ENCODE measurements around the gene KCNB1. TPM values are rescaled to one million over a fixed set of nuclear protein-coding genes. Genes with fewer than 3 reads are reported as not detected.

Gene KCNB1
- polyA plus RNA-seq, 4 donors = 0.38 to 1.2 TPM; not detected in 2

DNA sequence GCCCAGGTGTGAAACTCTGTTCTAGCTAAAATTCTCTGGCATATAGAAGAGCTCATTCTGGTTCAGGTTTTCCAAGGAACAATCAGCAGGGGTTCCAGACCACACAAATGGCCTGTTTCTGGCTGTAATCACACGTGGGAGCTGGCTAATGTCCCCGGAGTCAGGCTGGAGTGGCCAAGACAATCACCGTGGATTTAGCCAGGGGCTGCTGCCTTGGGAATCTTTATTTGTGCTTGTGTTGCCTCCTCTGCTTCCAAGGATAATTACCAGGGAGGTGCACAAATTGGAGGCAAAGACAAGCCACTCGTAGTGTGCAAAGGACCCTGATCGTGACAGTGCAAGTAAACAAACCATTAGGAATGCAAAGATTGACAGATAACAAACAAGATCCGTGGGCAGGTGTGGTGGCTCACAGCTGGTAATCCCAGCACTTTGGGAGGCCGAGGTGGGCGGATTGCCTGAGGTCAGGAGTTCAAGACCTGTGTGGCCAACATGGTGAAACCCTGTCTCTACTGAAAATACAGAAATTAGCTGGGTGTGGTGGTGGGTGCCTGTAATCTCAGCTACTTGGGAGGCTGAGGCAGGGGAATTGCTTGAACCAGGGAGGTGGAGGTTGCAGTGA, 77.3 kb downstream of the KCNB1 start:
- Histone ChIP-seq H3K27ac (ENCODE audit: low read depth in 1 of 3, low read length in 2 of 3) (no peak overlapping the region), H3K36me3 (ENCODE audit: control insufficient read depth in 3 of 3, insufficient read depth in 2 of 3, low read depth in 1 of 3, low read length in 3 of 3) (no peaks in the 10 kb centered on the region), H3K9me3 (ENCODE audit: control insufficient read depth in 2 of 2, insufficient read depth in 1 of 2, low read depth in 1 of 2, low read length in 1 of 2) (peaks cover 0 to 4% of the 10 kb centered on the region in 2 donors), H3K27me3 (ENCODE audit: control insufficient read depth in 3 of 3, insufficient read depth in 3 of 3, low read length in 3 of 3) (peaks cover 0 to 6% (median 0%) of the 10 kb centered on the region in 3 donors), H3K4me1 (ENCODE audit: control insufficient read depth in 3 of 3, insufficient read depth in 2 of 3, low read depth in 1 of 3, low read length in 2 of 3) (no peaks in the 10 kb centered on the region), H3K4me3 (ENCODE audit: low read depth in 1 of 3, low read length in 3 of 3) (no peak overlapping the region)
- no peak for FAIRE-seq
- WGBS, 3 donors = 9 to 35% (median 19%) methylated on average over 8 of the region's 8 CpGs
- DNase-seq = no peak

DNA sequence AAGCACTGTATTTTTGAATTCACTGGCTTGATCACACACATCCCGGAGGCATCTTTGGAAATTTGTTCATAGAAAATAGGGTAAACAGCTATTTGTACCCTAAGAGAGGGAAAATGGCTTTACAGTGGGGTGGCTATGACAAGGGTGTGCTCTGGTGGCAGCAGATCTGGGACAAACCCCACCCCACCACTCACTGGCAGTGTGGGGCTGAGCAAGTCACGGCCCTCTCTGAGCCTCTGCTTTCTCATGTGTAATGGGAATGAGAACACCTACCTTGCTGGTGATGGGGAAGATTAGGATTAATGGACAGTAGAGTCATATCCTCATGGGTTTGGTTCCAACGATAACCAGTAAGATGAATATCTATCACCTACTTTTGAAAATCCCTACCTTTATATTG, 78.0 kb downstream of the KCNB1 start:
- Histone ChIP-seq H3K4me1 (ENCODE audit: control insufficient read depth in 3 of 3, insufficient read depth in 2 of 3, low read depth in 1 of 3, low read length in 2 of 3) (no peaks in the 10 kb centered on the region), H3K27ac (ENCODE audit: low read depth in 1 of 3, low read length in 2 of 3) (no peak overlapping the region), H3K36me3 (ENCODE audit: control insufficient read depth in 3 of 3, insufficient read depth in 2 of 3, low read depth in 1 of 3, low read length in 3 of 3) (no peaks in the 10 kb centered on the region), H3K27me3 (ENCODE audit: control insufficient read depth in 3 of 3, insufficient read depth in 3 of 3, low read length in 3 of 3) (peaks cover 0 to 6% (median 0%) of the 10 kb centered on the region in 3 donors), H3K9me3 (ENCODE audit: control insufficient read depth in 2 of 2, insufficient read depth in 1 of 2, low read depth in 1 of 2, low read length in 1 of 2) (peaks cover 0 to 4% of the 10 kb centered on the region in 2 donors), H3K4me3 (ENCODE audit: low read depth in 1 of 3, low read length in 3 of 3) (no peak overlapping the region)
- 84 to 93% (median 90%) methylated on average over 3 of the region's 3 CpGs for WGBS, 3 donors
- DNase-seq = no peak
- no peak for FAIRE-seq

DNA sequence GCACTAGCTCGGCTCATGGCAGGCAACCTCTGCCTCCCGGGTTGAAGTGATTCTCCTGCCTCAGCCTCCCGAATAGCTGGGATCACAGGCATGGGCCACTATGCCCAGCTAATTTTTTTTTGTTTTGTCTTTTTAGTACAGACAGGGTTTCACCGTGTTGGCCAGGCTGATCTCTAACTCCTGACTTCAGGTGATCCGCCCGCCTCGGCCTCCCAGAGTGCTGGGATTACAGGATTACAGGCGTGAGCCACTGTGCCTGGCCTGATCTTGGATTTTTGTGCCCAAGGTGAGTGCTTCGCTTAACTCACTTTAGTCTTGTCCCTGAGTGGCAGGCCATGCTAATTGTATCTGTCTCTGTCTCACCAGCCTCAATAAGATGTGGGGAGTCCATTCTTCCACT, 78.6 kb downstream of the KCNB1 start:
- FAIRE-seq (no peak), DNase-seq (no peak)
- H3K36me3 ChIP-seq (ENCODE audit: control insufficient read depth in 3 of 3, insufficient read depth in 2 of 3, low read depth in 1 of 3, low read length in 3 of 3) = no peaks in the 10 kb centered on the region
- no peak overlapping the region for H3K4me3 ChIP-seq (ENCODE audit: low read depth in 1 of 3, low read length in 3 of 3)
- 84 to 92% (median 87%) methylated on average over 8 to 9 of the region's 9 CpGs for WGBS, 3 donors
- peaks cover 0 to 4% of the 10 kb centered on the region in 2 donors for H3K9me3 ChIP-seq (ENCODE audit: control insufficient read depth in 2 of 2, insufficient read depth in 1 of 2, low read depth in 1 of 2, low read length in 1 of 2)
- H3K27ac ChIP-seq (ENCODE audit: low read depth in 1 of 3, low read length in 2 of 3) = no peak overlapping the region
- H3K27me3 ChIP-seq (ENCODE audit: control insufficient read depth in 3 of 3, insufficient read depth in 3 of 3, low read length in 3 of 3) = peaks cover 0 to 6% (median 0%) of the 10 kb centered on the region in 3 donors
- H3K4me1 ChIP-seq (ENCODE audit: control insufficient read depth in 3 of 3, insufficient read depth in 2 of 3, low read depth in 1 of 3, low read length in 2 of 3) = no peaks in the 10 kb centered on the region

DNA sequence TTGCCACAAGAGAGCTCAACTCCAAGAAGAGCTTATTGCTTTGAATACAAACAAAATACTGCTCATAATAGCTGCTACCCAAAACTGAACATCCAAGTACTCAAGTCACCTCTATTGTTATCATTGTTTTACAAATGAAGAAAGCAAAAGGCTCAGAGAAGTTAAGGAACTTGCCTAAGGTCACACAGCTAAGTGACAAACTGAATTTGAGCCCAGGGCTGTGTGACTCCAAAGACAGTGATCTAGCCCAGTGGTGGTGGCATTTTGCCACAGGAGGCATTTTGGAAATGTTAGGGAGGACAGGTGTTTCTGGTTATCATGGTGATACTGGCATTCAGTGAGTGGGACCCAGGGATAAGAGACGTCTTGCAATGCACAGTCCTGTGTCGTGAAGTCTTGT, 79.5 kb downstream of the KCNB1 start:
- DNase-seq = no peak
- Histone ChIP-seq H3K4me3 (ENCODE audit: low read depth in 1 of 3, low read length in 3 of 3) (no peak overlapping the region), H3K27ac (ENCODE audit: low read depth in 1 of 3, low read length in 2 of 3) (no peak overlapping the region), H3K4me1 (ENCODE audit: control insufficient read depth in 3 of 3, insufficient read depth in 2 of 3, low read depth in 1 of 3, low read length in 2 of 3) (no peaks in the 10 kb centered on the region), H3K36me3 (ENCODE audit: control insufficient read depth in 3 of 3, insufficient read depth in 2 of 3, low read depth in 1 of 3, low read length in 3 of 3) (no peaks in the 10 kb centered on the region), H3K9me3 (ENCODE audit: control insufficient read depth in 2 of 2, insufficient read depth in 1 of 2, low read depth in 1 of 2, low read length in 1 of 2) (peaks cover 0 to 4% of the 10 kb centered on the region in 2 donors), H3K27me3 (ENCODE audit: control insufficient read depth in 3 of 3, insufficient read depth in 3 of 3, low read length in 3 of 3) (peaks cover 0 to 6% (median 0%) of the 10 kb centered on the region in 3 donors)
- FAIRE-seq = no peak
- 77 to 95% (median 89%) methylated on average over 2 of the region's 2 CpGs for WGBS, 3 donors

DNA sequence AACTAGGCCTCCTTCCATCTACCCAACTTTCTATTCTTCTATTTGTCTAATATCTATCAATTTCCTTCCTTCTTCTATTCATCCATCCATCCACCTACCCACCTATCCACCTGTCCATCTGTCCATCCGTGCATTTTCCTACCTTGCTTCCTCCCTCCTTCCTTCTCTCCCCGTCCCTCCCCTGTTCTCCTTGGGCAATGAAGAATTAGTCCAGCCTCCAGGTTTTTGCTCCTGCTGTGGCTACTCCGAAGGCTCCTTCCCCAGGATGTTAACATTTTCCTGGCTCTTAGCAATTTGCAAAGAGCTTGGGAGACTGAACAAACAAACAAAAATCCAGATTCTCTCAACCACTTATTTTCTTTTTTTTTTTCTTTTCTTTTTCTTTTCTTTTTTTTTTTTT, 81.6 kb downstream of the KCNB1 start:
- Histone ChIP-seq H3K27ac (ENCODE audit: low read depth in 1 of 3, low read length in 2 of 3) (peak overlapping the region in 1 of 3 donors; percentile 62), H3K4me1 (ENCODE audit: control insufficient read depth in 3 of 3, insufficient read depth in 2 of 3, low read depth in 1 of 3, low read length in 2 of 3) (no peaks in the 10 kb centered on the region), H3K4me3 (ENCODE audit: low read depth in 1 of 3, low read length in 3 of 3) (no peak overlapping the region), H3K9me3 (ENCODE audit: control insufficient read depth in 2 of 2, insufficient read depth in 1 of 2, low read depth in 1 of 2, low read length in 1 of 2) (peaks cover 0 to 4% of the 10 kb centered on the region in 2 donors), H3K27me3 (ENCODE audit: control insufficient read depth in 3 of 3, insufficient read depth in 3 of 3, low read length in 3 of 3) (peaks cover 0 to 3% (median 0%) of the 10 kb centered on the region in 3 donors), H3K36me3 (ENCODE audit: control insufficient read depth in 3 of 3, insufficient read depth in 2 of 3, low read depth in 1 of 3, low read length in 3 of 3) (no peaks in the 10 kb centered on the region)
- WGBS, 3 donors = 37 to 52% (median 48%) methylated on average over 3 of the region's 3 CpGs
- DNase-seq (peak in 1 of 2 donors; percentile 17), FAIRE-seq (no peak)

DNA sequence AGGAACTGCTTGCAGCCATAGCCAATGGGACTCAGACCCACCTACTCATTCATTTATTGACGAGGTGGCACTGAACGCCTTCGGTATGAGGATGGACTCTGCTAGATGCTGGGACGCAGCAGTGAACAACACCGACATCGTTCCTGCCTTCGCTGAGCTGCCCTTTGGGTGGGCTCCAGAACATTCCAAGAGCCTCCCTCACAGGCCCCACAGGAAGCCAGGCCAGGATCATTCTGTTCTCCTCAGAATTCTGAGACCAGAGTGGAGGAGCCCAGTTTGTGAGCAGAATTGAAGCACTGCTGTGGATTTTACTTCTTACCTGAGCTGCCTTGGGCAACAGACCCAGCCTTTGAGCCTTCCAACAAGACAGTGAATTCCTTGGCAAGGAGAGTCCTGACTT, 82.1 kb downstream of the KCNB1 start:
- Histone ChIP-seq H3K27ac (ENCODE audit: low read depth in 1 of 3, low read length in 2 of 3) (peak overlapping the region in 2 of 3 donors; percentile 25 to 62), H3K9me3 (ENCODE audit: control insufficient read depth in 2 of 2, insufficient read depth in 1 of 2, low read depth in 1 of 2, low read length in 1 of 2) (peaks cover 0 to 4% of the 10 kb centered on the region in 2 donors), H3K4me3 (ENCODE audit: low read depth in 1 of 3, low read length in 3 of 3) (no peak overlapping the region), H3K4me1 (ENCODE audit: control insufficient read depth in 3 of 3, insufficient read depth in 2 of 3, low read depth in 1 of 3, low read length in 2 of 3) (no peaks in the 10 kb centered on the region), H3K27me3 (ENCODE audit: control insufficient read depth in 3 of 3, insufficient read depth in 3 of 3, low read length in 3 of 3) (peaks cover 0 to 3% (median 0%) of the 10 kb centered on the region in 3 donors), H3K36me3 (ENCODE audit: control insufficient read depth in 3 of 3, insufficient read depth in 2 of 3, low read depth in 1 of 3, low read length in 3 of 3) (no peaks in the 10 kb centered on the region)
- no peak for DNase-seq
- 53 to 77% (median 73%) methylated on average over 7 of the region's 7 CpGs for WGBS, 3 donors
- FAIRE-seq = no peak

DNA sequence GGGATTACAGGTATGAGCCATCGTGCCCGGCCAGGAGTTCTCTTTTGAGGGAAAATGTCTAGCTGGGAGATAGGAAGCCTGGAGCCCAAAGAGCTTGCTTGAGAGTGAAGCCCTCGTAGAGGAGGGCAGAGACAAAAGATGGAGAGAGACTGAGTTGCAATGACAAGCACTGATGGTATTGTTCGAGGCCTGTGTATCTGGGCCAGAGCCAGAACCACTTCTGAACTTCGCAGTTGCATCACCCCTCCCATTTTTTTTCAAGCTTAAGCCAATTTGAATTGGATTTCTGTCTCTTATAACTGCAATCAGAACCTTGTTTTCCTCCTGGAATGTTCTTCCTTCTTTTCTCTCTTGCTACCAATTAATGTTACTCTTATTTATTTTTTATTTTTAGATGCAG, 83.1 kb downstream of the KCNB1 start:
- WGBS, 3 donors = 52 to 57% (median 56%) methylated on average over 5 of the region's 5 CpGs
- peaks cover 0 to 4% (median 0%) of the 10 kb centered on the region in 3 donors for H3K27me3 ChIP-seq (ENCODE audit: control insufficient read depth in 3 of 3, insufficient read depth in 3 of 3, low read length in 3 of 3)
- no peak for FAIRE-seq
- no peak overlapping the region for H3K27ac ChIP-seq (ENCODE audit: low read depth in 1 of 3, low read length in 2 of 3)
- H3K4me3 ChIP-seq (ENCODE audit: low read depth in 1 of 3, low read length in 3 of 3) = no peak overlapping the region
- H3K36me3 ChIP-seq (ENCODE audit: control insufficient read depth in 3 of 3, insufficient read depth in 2 of 3, low read depth in 1 of 3, low read length in 3 of 3) = no peaks in the 10 kb centered on the region
- no peaks in the 10 kb centered on the region for H3K4me1 ChIP-seq (ENCODE audit: control insufficient read depth in 3 of 3, insufficient read depth in 2 of 3, low read depth in 1 of 3, low read length in 2 of 3)
- no peak for DNase-seq
- peaks cover 0 to 4% of the 10 kb centered on the region in 2 donors for H3K9me3 ChIP-seq (ENCODE audit: control insufficient read depth in 2 of 2, insufficient read depth in 1 of 2, low read depth in 1 of 2, low read length in 1 of 2)

DNA sequence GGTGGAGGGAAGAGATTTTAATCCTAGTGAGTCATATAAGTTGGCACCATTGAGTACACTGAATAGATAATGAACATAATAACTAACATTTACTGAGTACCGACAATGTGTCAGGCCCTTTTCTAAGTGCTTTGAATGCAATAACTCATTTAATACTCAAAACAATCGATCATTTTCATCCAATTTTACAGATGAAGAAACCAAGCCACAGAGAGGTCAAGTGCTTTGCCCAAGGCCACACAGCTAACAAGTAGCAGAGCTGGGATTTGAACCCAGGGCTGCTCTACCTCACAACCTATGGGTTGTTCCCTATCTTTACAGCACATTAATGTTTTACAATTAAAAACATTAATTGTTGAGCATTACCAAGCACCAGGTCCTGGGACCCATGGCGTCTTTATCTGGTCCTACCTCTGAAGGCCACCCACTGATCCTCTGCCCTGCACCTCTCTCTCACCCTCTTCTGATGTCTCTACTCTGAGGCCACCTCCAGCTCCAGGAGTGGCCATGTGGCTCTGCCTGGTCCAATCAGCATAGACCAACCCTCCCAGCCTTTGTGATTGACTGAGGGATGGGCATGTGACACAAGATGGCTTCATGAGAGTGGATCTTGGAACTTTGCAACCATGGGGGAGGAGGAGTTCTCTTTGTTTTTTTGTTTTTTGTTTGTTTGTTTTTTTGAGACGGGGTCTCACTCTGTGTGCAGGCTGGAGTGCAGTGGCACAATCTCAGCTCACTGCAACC, 83.9 kb downstream of the KCNB1 start:
- no peaks in the 10 kb centered on the region for H3K36me3 ChIP-seq (ENCODE audit: control insufficient read depth in 3 of 3, insufficient read depth in 2 of 3, low read depth in 1 of 3, low read length in 3 of 3)
- FAIRE-seq (no peak), DNase-seq (no peak)
- no peaks in the 10 kb centered on the region for H3K4me1 ChIP-seq (ENCODE audit: control insufficient read depth in 3 of 3, insufficient read depth in 2 of 3, low read depth in 1 of 3, low read length in 2 of 3)
- H3K9me3 ChIP-seq (ENCODE audit: control insufficient read depth in 2 of 2, insufficient read depth in 1 of 2, low read depth in 1 of 2, low read length in 1 of 2) = peaks cover 0 to 4% of the 10 kb centered on the region in 2 donors
- H3K27me3 ChIP-seq (ENCODE audit: control insufficient read depth in 3 of 3, insufficient read depth in 3 of 3, low read length in 3 of 3) = peaks cover 0 to 4% (median 0%) of the 10 kb centered on the region in 3 donors
- 76 to 86% (median 81%) methylated on average over 4 of the region's 4 CpGs for WGBS, 3 donors
- H3K27ac ChIP-seq (ENCODE audit: low read depth in 1 of 3, low read length in 2 of 3) = no peak overlapping the region
- no peak overlapping the region for H3K4me3 ChIP-seq (ENCODE audit: low read depth in 1 of 3, low read length in 3 of 3)

All from small intestine (tissue), 7 donors.